ENCODE results near the gene SDCBP2. TPM values are rescaled to one million over a fixed set of nuclear protein-coding genes. Genes with fewer than 3 reads are reported as not detected.

The SDCBP2 gene
- total and polyA plus RNA-seq, 2 of the 13 experiments (the other 11 are each of a cell fraction or from before 2014, with no cell fraction given), result 1.2 to 2.4 TPM

GRCh38 chr20:1333462-1334369, 4.8 kb upstream of the SDCBP2 start (continued):
- TF ChIP-seq ISX (CRISPR knock-in tag; conservative IDR thresholded peaks at IDR 0.05) (no peak), PRPF4 (IDR thresholded peaks at IDR 0.05; ENCODE audit: low read depth, low read length, poor library complexity, severe bottlenecking) (no peak), MED13 (CRISPR knock-in tag; IDR thresholded peaks at IDR 0.05) (no peak), SIN3B (IDR thresholded peaks at IDR 0.05; ENCODE audit: low read length) (no peak), ZNF138 (CRISPR knock-in tag; IDR thresholded peaks at IDR 0.05; ENCODE audit: low read depth) (peak; percentile 6; the same call in 1 of the 2 replicates), POLR2A (IDR thresholded peaks at IDR 0.05; ENCODE audit: insufficient read depth in 1 of 2, low read depth in 2 of 2, low read length in 2 of 2) (0 out of 4 replicates have a peak, but pooled peaks of 1 of the 2 experiments have one; percentile 27), GMEB1 (CRISPR knock-in tag; IDR thresholded peaks at IDR 0.05; ENCODE audit: borderline replicate concordance) (no peak), ASH2L (IDR thresholded peaks at IDR 0.05; ENCODE audit: insufficient read length, low read depth, low read length) (no peak), KDM1A (CRISPR knock-in tag; IDR thresholded peaks at IDR 0.05) (no peak), ZNF329 (CRISPR knock-in tag; IDR thresholded peaks at IDR 0.05; ENCODE audit: low read depth) (no peak), MBNL3 (CRISPR knock-in tag; conservative IDR thresholded peaks at IDR 0.05) (no peak), CEBPB (IDR thresholded peaks at IDR 0.05; ENCODE audit: borderline replicate concordance, low read depth, low read length) (peak; percentile 48), BATF2 (CRISPR knock-in tag; IDR thresholded peaks at IDR 0.05) (no peak), SP2 (CRISPR knock-in tag; IDR thresholded peaks at IDR 0.05) (no peak), ZNF180 (CRISPR knock-in tag; IDR thresholded peaks at IDR 0.05; ENCODE audit: borderline replicate concordance, low read depth) (no peak), RAD51 (IDR thresholded peaks at IDR 0.05; ENCODE audit: borderline replicate concordance) (no peak), POLR2AphosphoS5 (IDR thresholded peaks at IDR 0.05; ENCODE audit: low read depth, low read length) (no peak), SKIL (CRISPR knock-in tag; IDR thresholded peaks at IDR 0.05; ENCODE audit: borderline replicate concordance) (no peak), ZXDC (CRISPR knock-in tag; IDR thresholded peaks at IDR 0.05) (no peak), FOXA3 (CRISPR knock-in tag; IDR thresholded peaks at IDR 0.05) (no peak), HHEX (CRISPR knock-in tag; IDR thresholded peaks at IDR 0.05) (no peak), ZNF253 (CRISPR knock-in tag; IDR thresholded peaks at IDR 0.05; ENCODE audit: borderline replicate concordance) (no peak), AGO2 (optimal IDR thresholded peaks at IDR 0.05; ENCODE audit: low read depth, low read length) (peak; percentile 52)
